SK-N-SH (cell line): ENCODE measurements around the gene SDK1. TPM values are rescaled to one million over a fixed set of nuclear protein-coding genes. Genes with fewer than 3 reads are reported as not detected.

ENCODE experiments used
- CTCF ChIA-PET: fragments of 300-600, 350-600 bp; formaldehyde crosslinking; extraction: SDS; loops from one replicate; lab custom pipeline; 2021; lab: Yijun Ruan, JAX
- POLR2A ChIA-PET: fragments of 350-600 bp; sonication (Branson Sonifier 250); formaldehyde crosslinking; extraction: SDS; loops from one replicate; lab custom pipeline; 2020; ENCODE audit warnings: antibody characterized with exemption, inconsistent platforms; lab: Yijun Ruan, JAX
- DNase-seq: peaks from one replicate; pipeline ENCODE4 v3.0.0; 2012
- H2AFZ ChIP-seq: fragments of 200-600 bp; sonication (generic); 2 replicates; pipeline ENCODE4 v1.8.1; 2016; ENCODE audit warnings: antibody characterized with exemption, mild to moderate bottlenecking, low read depth
- H3F3A ChIP-seq: fragments of 200-600 bp; sonication (generic); replicated peaks from 2 replicates; pipeline ENCODE3; 2016; ENCODE audit warnings: antibody characterized with exemption, mild to moderate bottlenecking; ENCODE audit not compliant: insufficient read depth
- H3K27ac ChIP-seq, 2 experiments: fragments of 200-500 bp in 1 of 2; fragments of 200-600 bp in 1 of 2; sonication (Bioruptor generic) in 1 of 2; sonication (generic), shearing (Covaris generic) in 1 of 2; 2 replicates each; pipeline versions ENCODE4 v1.5.1 to v1.6.1; 2014 to 2016; ENCODE audit warnings: low read depth in 2 of 2, inconsistent platforms in 1 of 2, low read length in 1 of 2, mild to moderate bottlenecking in 1 of 2, mixed read lengths in 1 of 2
- H3K27me3 ChIP-seq: fragments of 200-600 bp; sonication (generic), shearing (Covaris generic); 2 replicates; pipeline ENCODE4 v1.6.1; 2016; ENCODE audit warnings: mixed run types; ENCODE audit not compliant: insufficient read depth
- H3K36me3 ChIP-seq, 2 experiments: fragments of 200-500 bp in 1 of 2; fragments of 200-600 bp in 1 of 2; sonication (Bioruptor generic) in 1 of 2; sonication (generic) in 1 of 2; replicated peaks in 1 of 2; 2 replicates each; pipeline versions ENCODE3 to v1.5.1; 2014 to 2016; ENCODE audit warnings: low read length in 1 of 2, mild to moderate bottlenecking in 1 of 2; ENCODE audit not compliant: insufficient read depth in 2 of 2, control insufficient read depth in 1 of 2
- H3K4me1 ChIP-seq, 2 experiments: fragments of 200-500 bp in 1 of 2; fragments of 200-600 bp in 1 of 2; sonication (Bioruptor generic) in 1 of 2; sonication (generic), shearing (Covaris generic) in 1 of 2; 2 replicates each; pipeline versions ENCODE4 v1.5.1 to v1.6.1; 2014 to 2016; ENCODE audit warnings: low read depth in 1 of 2, low read length in 1 of 2, mixed run types in 1 of 2; ENCODE audit not compliant: insufficient read depth in 2 of 2, control insufficient read depth in 1 of 2
- H3K4me2 ChIP-seq: fragments of 200-600 bp; sonication (generic), shearing (Covaris generic); 2 replicates; pipeline ENCODE4 v1.6.1; 2017; ENCODE audit warnings: mixed run types
- H3K4me3 ChIP-seq, 2 experiments: fragments of 200-500 bp in 1 of 2; fragments of 200-600 bp in 1 of 2; sonication (Bioruptor generic) in 1 of 2; sonication (generic), shearing (Covaris generic) in 1 of 2; 2 replicates each; pipeline versions ENCODE4 v1.5.1 to v1.8.1; 2014 to 2016; ENCODE audit warnings: low read depth in 2 of 2, inconsistent platforms in 1 of 2, low read length in 1 of 2, mild to moderate bottlenecking in 1 of 2, mixed read lengths in 1 of 2, moderate library complexity in 1 of 2
- H3K79me2 ChIP-seq: fragments of 200-600 bp; sonication (generic); 2 replicates; pipeline ENCODE4 v1.8.1; 2017; ENCODE audit warnings: mild to moderate bottlenecking; ENCODE audit not compliant: insufficient read depth
- H3K9ac ChIP-seq: fragments of 200-600 bp; sonication (generic); 2 replicates; pipeline ENCODE4 v1.6.1; 2017; ENCODE audit warnings: mixed run types
- H3K9me2 ChIP-seq: fragments of 200-600 bp; sonication (generic); 2 replicates; pipeline ENCODE4 v1.6.1; 2017; ENCODE audit warnings: mixed run types
- H3K9me3 ChIP-seq: fragments of 200-600 bp; sonication (generic); 2 replicates; pipeline ENCODE4 v1.6.1; 2017; ENCODE audit warnings: mixed run types, mild to moderate bottlenecking, moderate library complexity
- H4K20me1 ChIP-seq: fragments of 200-600 bp; sonication (generic); 2 replicates; pipeline ENCODE4 v1.6.1; 2017; ENCODE audit warnings: mild to moderate bottlenecking, mixed run types; ENCODE audit not compliant: insufficient read depth
- EP300 ChIP-seq, 2 experiments: IDR thresholded peaks; 2 replicates each; pipeline versions ENCODE4 v1.4.0 to v1.6.1; 2012; ENCODE audit warnings: borderline replicate concordance in 1 of 2, low read depth in 1 of 2, low read length in 1 of 2
- FOXJ3 ChIP-seq: sonication (generic); formaldehyde crosslinking; IDR thresholded peaks from 2 replicates; pipeline ENCODE4 v1.5.1; 2020; ENCODE audit warnings: mild to moderate bottlenecking, missing genetic modification reagents
- FOXM1 ChIP-seq: IDR thresholded peaks from 2 replicates; pipeline ENCODE4 v1.4.0; 2012; ENCODE audit warnings: low read depth, mild to moderate bottlenecking
- GATA2 ChIP-seq: sonication (generic); formaldehyde crosslinking; IDR thresholded peaks from 2 replicates; pipeline ENCODE4 v1.5.0; 2020; ENCODE audit warnings: mild to moderate bottlenecking, missing genetic modification reagents
- JUND ChIP-seq: IDR thresholded peaks from 2 replicates; pipeline ENCODE4 v1.4.0; 2012
- MXI1 ChIP-seq: IDR thresholded peaks from 2 replicates; pipeline ENCODE4 v1.6.1; 2012; ENCODE audit warnings: mild to moderate bottlenecking, low read depth, low read length, improper control_type of control experiment
- NRF1 ChIP-seq: IDR thresholded peaks from 2 replicates; pipeline ENCODE4 v1.6.1; 2012; ENCODE audit warnings: low read depth, mild to moderate bottlenecking, low read length
- POLR2AphosphoS5 ChIP-seq: IDR thresholded peaks from 2 replicates; pipeline ENCODE4 v1.6.1; 2012; ENCODE audit warnings: low read depth, low read length
- RCOR1 ChIP-seq: fragments of 150-350 bp; IDR thresholded peaks from 2 replicates; pipeline ENCODE4 v1.6.1; 2017; ENCODE audit warnings: antibody characterized with exemption, low read length
- RXRA ChIP-seq: IDR thresholded peaks from 2 replicates; pipeline ENCODE4 v1.4.0; 2012; ENCODE audit warnings: low read depth, mild to moderate bottlenecking, borderline replicate concordance
- SMC3 ChIP-seq: IDR thresholded peaks from 2 replicates; pipeline ENCODE4 v1.6.1; 2012; ENCODE audit warnings: low read depth, low read length, improper control_type of control experiment
- TEAD4 ChIP-seq: IDR thresholded peaks from 2 replicates; pipeline ENCODE4 v1.4.0; 2012; ENCODE audit warnings: mild to moderate bottlenecking, borderline replicate concordance; ENCODE audit not compliant: insufficient read depth
- WGBS: methylation state at CpG from one replicate; pipeline ENCODE4 v1.1.6; 2017; ENCODE audit warnings: low lambda C conversion rate; 5-methylcytosine and 5-hydroxymethylcytosine counted together
- polyA plus RNA-seq, 3 experiments: library from polyadenylated mRNA; depleted of rRNA; stranded (reverse); fragments of >200 nt; gene quantifications; 2 replicates each; pipeline ENCODE4 v1.2.3, GENCODE V29; 2012
- TF ChIP-seq, protein P1 (sequence below): fragments of 200-600 bp; sonication (generic); IDR thresholded peaks from 2 replicates; pipeline ENCODE4 v1.6.1; 2017; ENCODE audit warnings: antibody characterized with exemption, mild to moderate bottlenecking, moderate library complexity
- TF ChIP-seq, protein P2 (sequence below): IDR thresholded peaks from 2 replicates; pipeline ENCODE4 v1.4.0; 2012; ENCODE audit warnings: low read depth
- TF ChIP-seq, protein P3 (sequence below): IDR thresholded peaks from 2 replicates; pipeline ENCODE4 v1.4.0; 2012; ENCODE audit warnings: low read depth, borderline replicate concordance
- TF ChIP-seq, protein P4 (sequence below): fragments of 150-350 bp; IDR thresholded peaks from 2 replicates; pipeline ENCODE4 v1.6.1; 2016; ENCODE audit warnings: mild to moderate bottlenecking, low read depth, low read length
- TF ChIP-seq, protein P5 (sequence below): IDR thresholded peaks from 2 replicates; pipeline ENCODE4 v1.6.1; 2012; ENCODE audit warnings: mild to moderate bottlenecking, low read depth, low read length, moderate library complexity
- TF ChIP-seq, protein P6 (sequence below): IDR thresholded peaks from 2 replicates; pipeline ENCODE4 v1.4.0; 2012; ENCODE audit warnings: low read depth, borderline replicate concordance

The SDK1 gene
- polyA plus RNA-seq, 1 of the 3 experiments (the other 2 are of a cell fraction) = 1.2 TPM

DNA sequence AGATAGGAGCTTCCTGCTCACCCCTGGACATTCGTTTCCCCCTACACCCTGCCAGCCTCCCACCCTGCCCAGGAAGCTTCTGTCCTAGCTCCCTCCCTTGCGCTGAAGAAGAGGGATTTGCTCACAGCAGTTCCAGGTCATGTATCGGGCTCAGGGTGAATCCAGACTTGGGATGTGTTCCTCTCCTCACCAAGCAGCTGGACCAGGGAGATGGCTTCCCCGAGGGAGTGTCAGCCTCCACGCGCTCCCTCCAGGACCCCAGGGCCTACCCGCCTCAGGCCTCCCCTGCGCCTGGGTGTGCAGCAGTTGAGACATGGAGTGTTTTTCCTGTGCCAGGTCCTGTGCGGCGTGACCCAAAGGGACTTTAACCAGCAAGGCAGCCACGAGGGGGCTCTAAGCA lies 945.5 kb downstream of the SDK1 start:
- no peaks in the 10 kb centered on the region for H3K79me2 ChIP-seq
- no peak overlapping the region for H3K4me3 ChIP-seq
- H3K4me2 ChIP-seq = no peak overlapping the region
- no peaks in the 10 kb centered on the region for H4K20me1 ChIP-seq
- TF ChIP-seq FOXJ3 (CRISPR knock-in tag) = no peak
- TF ChIP-seq, protein P1, sequence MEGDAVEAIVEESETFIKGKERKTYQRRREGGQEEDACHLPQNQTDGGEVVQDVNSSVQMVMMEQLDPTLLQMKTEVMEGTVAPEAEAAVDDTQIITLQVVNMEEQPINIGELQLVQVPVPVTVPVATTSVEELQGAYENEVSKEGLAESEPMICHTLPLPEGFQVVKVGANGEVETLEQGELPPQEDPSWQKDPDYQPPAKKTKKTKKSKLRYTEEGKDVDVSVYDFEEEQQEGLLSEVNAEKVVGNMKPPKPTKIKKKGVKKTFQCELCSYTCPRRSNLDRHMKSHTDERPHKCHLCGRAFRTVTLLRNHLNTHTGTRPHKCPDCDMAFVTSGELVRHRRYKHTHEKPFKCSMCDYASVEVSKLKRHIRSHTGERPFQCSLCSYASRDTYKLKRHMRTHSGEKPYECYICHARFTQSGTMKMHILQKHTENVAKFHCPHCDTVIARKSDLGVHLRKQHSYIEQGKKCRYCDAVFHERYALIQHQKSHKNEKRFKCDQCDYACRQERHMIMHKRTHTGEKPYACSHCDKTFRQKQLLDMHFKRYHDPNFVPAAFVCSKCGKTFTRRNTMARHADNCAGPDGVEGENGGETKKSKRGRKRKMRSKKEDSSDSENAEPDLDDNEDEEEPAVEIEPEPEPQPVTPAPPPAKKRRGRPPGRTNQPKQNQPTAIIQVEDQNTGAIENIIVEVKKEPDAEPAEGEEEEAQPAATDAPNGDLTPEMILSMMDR = no peak
- TF ChIP-seq, protein P2, sequence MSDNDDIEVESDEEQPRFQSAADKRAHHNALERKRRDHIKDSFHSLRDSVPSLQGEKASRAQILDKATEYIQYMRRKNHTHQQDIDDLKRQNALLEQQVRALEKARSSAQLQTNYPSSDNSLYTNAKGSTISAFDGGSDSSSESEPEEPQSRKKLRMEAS = no peak
- TF ChIP-seq RXRA = no peak
- no peak for TF ChIP-seq POLR2AphosphoS5
- TF ChIP-seq JUND = no peak
- TF ChIP-seq EP300 (IDR thresholded peaks at IDR 0.05; ENCODE audit: borderline replicate concordance in 1 of 2, low read depth in 1 of 2, low read length in 1 of 2) = no peak
- TF ChIP-seq TEAD4 = no peak
- TF ChIP-seq MXI1 = no peak
- TF ChIP-seq, protein P3, sequence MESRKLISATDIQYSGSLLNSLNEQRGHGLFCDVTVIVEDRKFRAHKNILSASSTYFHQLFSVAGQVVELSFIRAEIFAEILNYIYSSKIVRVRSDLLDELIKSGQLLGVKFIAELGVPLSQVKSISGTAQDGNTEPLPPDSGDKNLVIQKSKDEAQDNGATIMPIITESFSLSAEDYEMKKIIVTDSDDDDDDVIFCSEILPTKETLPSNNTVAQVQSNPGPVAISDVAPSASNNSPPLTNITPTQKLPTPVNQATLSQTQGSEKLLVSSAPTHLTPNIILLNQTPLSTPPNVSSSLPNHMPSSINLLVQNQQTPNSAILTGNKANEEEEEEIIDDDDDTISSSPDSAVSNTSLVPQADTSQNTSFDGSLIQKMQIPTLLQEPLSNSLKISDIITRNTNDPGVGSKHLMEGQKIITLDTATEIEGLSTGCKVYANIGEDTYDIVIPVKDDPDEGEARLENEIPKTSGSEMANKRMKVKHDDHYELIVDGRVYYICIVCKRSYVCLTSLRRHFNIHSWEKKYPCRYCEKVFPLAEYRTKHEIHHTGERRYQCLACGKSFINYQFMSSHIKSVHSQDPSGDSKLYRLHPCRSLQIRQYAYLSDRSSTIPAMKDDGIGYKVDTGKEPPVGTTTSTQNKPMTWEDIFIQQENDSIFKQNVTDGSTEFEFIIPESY = no peak
- TF ChIP-seq, protein P4, sequence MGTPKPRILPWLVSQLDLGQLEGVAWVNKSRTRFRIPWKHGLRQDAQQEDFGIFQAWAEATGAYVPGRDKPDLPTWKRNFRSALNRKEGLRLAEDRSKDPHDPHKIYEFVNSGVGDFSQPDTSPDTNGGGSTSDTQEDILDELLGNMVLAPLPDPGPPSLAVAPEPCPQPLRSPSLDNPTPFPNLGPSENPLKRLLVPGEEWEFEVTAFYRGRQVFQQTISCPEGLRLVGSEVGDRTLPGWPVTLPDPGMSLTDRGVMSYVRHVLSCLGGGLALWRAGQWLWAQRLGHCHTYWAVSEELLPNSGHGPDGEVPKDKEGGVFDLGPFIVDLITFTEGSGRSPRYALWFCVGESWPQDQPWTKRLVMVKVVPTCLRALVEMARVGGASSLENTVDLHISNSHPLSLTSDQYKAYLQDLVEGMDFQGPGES = no peak
- TF ChIP-seq NRF1 = no peak
- TF ChIP-seq, protein P5, sequence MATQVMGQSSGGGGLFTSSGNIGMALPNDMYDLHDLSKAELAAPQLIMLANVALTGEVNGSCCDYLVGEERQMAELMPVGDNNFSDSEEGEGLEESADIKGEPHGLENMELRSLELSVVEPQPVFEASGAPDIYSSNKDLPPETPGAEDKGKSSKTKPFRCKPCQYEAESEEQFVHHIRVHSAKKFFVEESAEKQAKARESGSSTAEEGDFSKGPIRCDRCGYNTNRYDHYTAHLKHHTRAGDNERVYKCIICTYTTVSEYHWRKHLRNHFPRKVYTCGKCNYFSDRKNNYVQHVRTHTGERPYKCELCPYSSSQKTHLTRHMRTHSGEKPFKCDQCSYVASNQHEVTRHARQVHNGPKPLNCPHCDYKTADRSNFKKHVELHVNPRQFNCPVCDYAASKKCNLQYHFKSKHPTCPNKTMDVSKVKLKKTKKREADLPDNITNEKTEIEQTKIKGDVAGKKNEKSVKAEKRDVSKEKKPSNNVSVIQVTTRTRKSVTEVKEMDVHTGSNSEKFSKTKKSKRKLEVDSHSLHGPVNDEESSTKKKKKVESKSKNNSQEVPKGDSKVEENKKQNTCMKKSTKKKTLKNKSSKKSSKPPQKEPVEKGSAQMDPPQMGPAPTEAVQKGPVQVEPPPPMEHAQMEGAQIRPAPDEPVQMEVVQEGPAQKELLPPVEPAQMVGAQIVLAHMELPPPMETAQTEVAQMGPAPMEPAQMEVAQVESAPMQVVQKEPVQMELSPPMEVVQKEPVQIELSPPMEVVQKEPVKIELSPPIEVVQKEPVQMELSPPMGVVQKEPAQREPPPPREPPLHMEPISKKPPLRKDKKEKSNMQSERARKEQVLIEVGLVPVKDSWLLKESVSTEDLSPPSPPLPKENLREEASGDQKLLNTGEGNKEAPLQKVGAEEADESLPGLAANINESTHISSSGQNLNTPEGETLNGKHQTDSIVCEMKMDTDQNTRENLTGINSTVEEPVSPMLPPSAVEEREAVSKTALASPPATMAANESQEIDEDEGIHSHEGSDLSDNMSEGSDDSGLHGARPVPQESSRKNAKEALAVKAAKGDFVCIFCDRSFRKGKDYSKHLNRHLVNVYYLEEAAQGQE = no peak
- no peak for TF ChIP-seq GATA2
- TF ChIP-seq SMC3 = no peak
- TF ChIP-seq, protein P6, sequence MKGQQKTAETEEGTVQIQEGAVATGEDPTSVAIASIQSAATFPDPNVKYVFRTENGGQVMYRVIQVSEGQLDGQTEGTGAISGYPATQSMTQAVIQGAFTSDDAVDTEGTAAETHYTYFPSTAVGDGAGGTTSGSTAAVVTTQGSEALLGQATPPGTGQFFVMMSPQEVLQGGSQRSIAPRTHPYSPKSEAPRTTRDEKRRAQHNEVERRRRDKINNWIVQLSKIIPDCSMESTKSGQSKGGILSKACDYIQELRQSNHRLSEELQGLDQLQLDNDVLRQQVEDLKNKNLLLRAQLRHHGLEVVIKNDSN = no peak
- no peak for TF ChIP-seq FOXM1
- TF ChIP-seq RCOR1 = no peak
- H3K9me3 ChIP-seq = no peaks in the 10 kb centered on the region
- H3K27ac ChIP-seq = no peak overlapping the region
- CTCF ChIA-PET = no interaction called here
- no peaks in the 10 kb centered on the region; a peak in 1 of 4 replicates for H3K4me1 ChIP-seq
- H3K9me2 ChIP-seq = no peaks in the 10 kb centered on the region
- no peaks in the 10 kb centered on the region for H3K36me3 ChIP-seq
- H3K9ac ChIP-seq = no peak overlapping the region
- no peak for DNase-seq
- no peak overlapping the region for H2AFZ ChIP-seq
- no peaks in the 10 kb centered on the region for H3K27me3 ChIP-seq
- 61% methylated on average over 9 of the region's 11 CpGs for WGBS
- H3F3A ChIP-seq = peaks cover 6% of the 10 kb centered on the region
- POLR2A ChIA-PET = no interaction called here
